Islet precursor cell (in vitro differentiated cells): ENCODE results near the gene TM4SF20.

ENCODE experiments used
- DNase-seq: peaks from one replicate; pipeline ENCODE4 v3.0.0-alpha.2; 2018

Gene TM4SF20

DNA sequence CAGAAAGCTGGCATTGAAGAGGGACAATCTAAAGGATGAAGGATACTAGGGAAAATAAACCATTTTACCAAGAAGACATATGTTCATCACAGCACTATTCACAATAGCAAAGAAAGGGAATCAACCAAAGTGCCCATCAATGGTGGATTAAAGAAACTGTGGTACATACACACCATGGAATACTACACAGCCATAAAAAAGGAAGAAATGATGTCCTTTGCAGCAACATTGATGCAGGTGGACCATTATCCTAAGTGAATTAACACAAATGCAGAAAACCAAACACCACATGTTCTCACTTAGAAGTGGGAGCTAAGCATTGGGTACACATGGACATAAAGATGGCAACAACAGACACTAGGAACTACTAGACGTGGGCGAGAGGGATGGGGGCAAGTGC, 61.3 kb downstream of the TM4SF20 start:
- no peak for DNase-seq

DNA sequence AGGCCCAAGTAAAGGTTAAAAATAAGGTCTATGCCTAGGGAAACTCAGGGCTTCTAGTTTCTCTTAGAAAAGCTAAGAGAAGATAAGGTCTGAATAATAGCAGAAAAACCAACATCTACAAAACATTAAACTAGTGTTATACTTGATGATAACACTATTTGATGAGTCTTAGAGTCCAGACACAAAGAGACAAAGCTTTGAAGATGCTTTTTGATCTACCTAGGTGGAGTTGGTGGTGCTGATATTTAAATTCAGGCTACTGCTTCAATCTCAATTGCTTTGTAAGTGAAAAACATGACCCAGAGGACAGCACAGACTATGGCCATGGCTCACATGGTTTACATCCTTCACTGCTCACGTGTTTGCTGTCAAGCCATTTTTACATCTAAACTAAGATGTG, 65.8 kb downstream of the TM4SF20 start:
- DNase-seq: no peak

DNA sequence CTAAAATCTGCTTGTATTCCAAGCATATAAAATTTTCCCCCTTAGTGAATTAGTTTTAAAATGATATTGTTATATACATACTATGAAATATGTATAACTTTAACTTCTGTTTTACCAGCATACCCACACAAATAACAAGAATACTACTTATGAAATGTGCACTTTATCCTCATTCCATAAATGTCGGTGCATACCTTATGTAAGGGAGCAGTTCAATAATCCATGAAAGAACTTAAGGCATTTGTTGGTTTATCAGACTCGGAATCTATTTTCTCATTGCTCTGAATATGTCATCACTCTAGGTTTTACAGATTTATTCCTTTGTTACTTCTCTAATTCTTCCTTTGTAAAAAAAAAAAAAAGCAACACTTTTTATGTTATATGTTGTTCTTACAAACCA, 66.5 kb downstream of the TM4SF20 start:
- no peak for DNase-seq
